GM13976 (cell line): ENCODE data around the gene SPATA2L.
A peak's percentile ranks its signal among the peaks of the same experiment; 100 is the strongest.
"Not testable (repeated sequence)": the region's sequence is repeated elsewhere in the genome, so short reads cannot be mapped to it uniquely, and the experiment has no call there.

Experiments used
- DNase-seq: peaks from one replicate; pipeline ENCODE4 v3.0.0; 2012; ENCODE audit warnings: low spot score
- CTCF ChIP-seq: IDR thresholded peaks from 2 replicates; pipeline ENCODE4 v1.5.1; 2012; ENCODE audit warnings: borderline replicate concordance, mild to moderate bottlenecking; ENCODE audit not compliant: insufficient read depth; ENCODE audit errors: extremely low read depth, missing control alignments, control extremely low read depth
- in situ Hi-C: fragments of 300-500 bp; cut with MboI; formaldehyde crosslinking; loops from one replicate; pipeline ENCODE4 v1.12.0; 2022; ENCODE audit warnings: low sequenced_read_pairs, mixed read lengths, inconsistent platforms; ENCODE audit not compliant: unreplicated experiment

SPATA2L gene

GRCh38 chr16:89707695-89708094 lies 6.2 kb upstream of the SPATA2L start:
- in situ Hi-C loops = no loop called here
- TF ChIP-seq CTCF = no peak
- DNase-seq = no peak

DNA sequence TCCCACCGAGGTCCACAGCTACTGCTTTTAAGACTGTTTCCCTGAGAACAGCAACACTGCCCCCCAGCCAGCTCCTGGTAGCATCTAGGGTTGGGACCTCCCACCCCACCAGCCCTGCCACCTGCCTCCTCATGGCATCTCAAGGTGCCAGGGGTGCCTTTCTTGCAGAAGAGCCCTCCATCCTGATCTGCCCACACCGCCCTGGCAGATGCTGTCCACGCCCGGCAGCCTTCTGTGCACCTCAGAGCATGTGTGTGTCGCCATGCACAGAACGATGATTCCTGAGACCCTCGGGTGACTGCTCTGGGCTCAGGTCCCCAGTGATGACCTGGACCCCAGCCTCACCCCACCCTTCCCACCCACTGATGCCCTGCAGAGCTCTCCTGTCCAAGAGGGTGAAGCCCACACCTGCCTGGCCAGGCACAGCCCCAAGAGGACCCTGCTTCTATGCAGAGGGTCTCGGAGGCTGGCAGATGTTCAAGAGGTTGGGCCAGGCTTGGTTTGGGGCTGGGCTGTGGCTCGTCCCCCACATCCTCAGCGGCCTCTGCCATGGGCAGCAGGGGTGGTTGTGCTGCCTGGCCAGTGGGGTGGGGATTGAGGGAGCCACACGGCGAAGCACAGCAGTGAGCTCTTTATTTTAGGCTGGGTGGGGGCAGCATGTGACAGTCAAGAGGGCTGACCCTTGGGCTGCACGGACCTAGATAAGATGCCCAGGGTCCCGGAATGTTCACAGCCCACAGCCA lies 5.2 kb upstream of the SPATA2L start:
- no peak for DNase-seq
- TF ChIP-seq CTCF = no peak
- in situ Hi-C loops = no loop called here

DNA sequence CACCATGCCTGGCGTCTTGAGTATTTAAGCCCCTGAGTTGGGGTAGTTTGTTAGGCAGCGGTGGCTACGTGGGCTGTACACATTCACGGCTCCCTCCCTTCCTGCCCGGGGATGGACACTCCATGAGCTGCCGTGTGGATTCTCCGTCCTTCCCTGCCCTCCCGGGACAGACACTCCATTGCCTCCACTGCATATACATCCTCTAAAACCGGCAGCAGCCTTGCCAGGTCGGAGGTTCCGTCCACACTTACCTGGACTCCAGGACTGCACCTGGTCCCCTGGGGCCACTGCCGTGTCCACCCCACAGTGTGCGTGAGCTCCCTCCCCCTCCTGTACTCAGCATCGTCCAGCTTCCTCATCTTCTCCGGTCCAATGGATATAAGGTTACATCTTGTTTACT lies 3.5 kb upstream of the SPATA2L start:
- DNase-seq = no peak
- in situ Hi-C loops = no loop called here

DNA sequence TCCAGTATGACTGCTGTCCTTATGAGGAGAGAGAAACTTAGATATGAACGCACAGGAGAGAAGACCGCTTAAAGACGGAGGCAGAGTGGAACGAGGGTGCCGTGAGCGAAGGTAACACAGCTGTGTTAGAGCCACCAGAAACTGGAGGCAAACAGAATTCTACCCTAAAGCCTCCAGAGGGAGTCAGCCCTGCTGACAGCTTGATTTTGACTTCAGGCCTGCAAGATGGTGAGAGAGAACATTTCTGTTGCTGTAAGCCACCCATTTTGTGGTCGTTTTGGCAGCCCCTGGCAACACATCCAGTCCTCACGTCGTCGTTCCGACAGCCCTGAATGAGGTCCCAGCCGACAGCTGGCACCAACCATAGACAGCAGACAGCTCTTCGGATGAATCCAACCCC lies 2.8 kb upstream of the SPATA2L start:
- TF ChIP-seq CTCF = no peak
- in situ Hi-C loops = no loop called here
- no peak for DNase-seq

More for the DNA sequence above, 3.5 kb upstream of the SPATA2L start:
- no peak for TF ChIP-seq CTCF

GRCh38 chr16:89700649-89701424 lies 668 bp downstream of the SPATA2L start:
- in situ Hi-C loops = no loop called here
- TF ChIP-seq CTCF = peak; percentile 47
- DNase-seq = peak; percentile 71

- peak; percentile 97 for DNase-seq
- peak; percentile 79 for TF ChIP-seq CTCF
- in situ Hi-C loops = no loop called here
These were observed 1.3 kb downstream of the SPATA2L start for GRCh38 chr16:89700100-89700648.

- DNase-seq, in situ Hi-C loops: not testable (repeated sequence)
These were observed 1.8 kb downstream of the SPATA2L start for GRCh38 chr16:89699629-89700099.

DNA sequence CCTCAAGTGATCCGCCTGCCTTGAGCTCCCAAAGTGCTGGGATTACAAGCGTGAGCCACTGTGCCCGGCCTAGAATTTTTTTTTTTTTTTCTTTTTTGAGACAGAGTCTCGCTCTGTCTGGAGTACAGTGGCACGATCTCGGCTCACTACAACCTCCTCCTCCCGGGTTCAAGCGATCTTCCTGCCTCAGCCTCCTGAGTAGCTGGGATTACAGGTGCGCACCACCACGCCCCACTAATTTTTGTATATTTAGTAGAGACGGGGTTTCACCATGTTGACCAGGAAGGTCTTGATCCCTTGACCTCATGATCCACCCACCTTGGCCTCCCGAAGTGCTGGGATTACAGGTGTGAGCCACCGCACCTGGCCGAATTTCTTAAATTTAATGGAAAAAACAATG lies 2.8 kb downstream of the SPATA2L start:
- DNase-seq, in situ Hi-C loops: not testable (repeated sequence)
